ENCODE results near the gene AFF3. TPM values are rescaled to one million over a fixed set of nuclear protein-coding genes. Genes with fewer than 3 reads are reported as not detected.

AFF3 gene
- total RNA-seq, 1 experiment from 2014 or later = 0.61 TPM

DNA sequence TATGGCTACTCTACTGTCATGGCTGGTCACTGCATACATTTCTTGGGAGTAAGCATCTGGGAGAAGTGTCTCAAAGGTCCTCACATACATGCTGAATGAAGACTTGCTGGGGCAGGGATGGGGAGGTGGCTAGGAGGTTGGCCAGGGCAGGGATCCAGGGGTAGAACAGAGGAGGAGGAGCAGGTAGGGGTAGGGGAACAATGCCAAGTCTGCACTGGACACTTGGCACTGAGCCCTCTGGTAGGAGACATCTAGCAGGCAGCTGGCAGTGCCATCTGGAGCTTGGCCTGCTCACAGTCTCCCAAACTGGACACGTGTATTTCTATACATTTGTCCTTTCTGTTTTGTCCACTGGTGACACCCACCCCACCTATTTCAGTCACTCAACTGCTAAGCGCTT, 589.9 kb downstream of the AFF3 start:
- H2AFZ ChIP-seq (ENCODE audit: low read depth, low read length, poor library complexity, severe bottlenecking) = no peak overlapping the region
- ATAC-seq (no peak), DNase-seq (ENCODE audit: low read depth, low spot score) (no peak)
- CTCF ChIA-PET = no interaction called here
- no peak overlapping the region for H3K9ac ChIP-seq (ENCODE audit: low read length)
- no peaks in the 10 kb centered on the region for H3K36me3 ChIP-seq (ENCODE audit: control insufficient read depth in 1 of 2, insufficient read depth in 2 of 2, low read length in 2 of 2)
- H3K9me2 ChIP-seq (ENCODE audit: insufficient read depth) = no peaks in the 10 kb centered on the region
- intact Hi-C loops (cut with micrococcal nuclease) = loop anchor here (10.0 kb wide), 1 partner anchor 832 kb away; no protein-coding TSS in a partner anchor
- H3K27me3 ChIP-seq (ENCODE audit: insufficient read depth, low read length) = no peaks in the 10 kb centered on the region; the same call in 1 of the 2 replicates
- H3K9me3 ChIP-seq (ENCODE audit: control insufficient read depth in 1 of 2, insufficient read depth in 1 of 2, low read depth in 1 of 2, low read length in 2 of 2) = no peaks in the 10 kb centered on the region
- no peaks in the 10 kb centered on the region for H3K4me1 ChIP-seq (ENCODE audit: control insufficient read depth in 1 of 2, insufficient read depth in 2 of 2, low read length in 2 of 2)
- no peak overlapping the region for H3K4me3 ChIP-seq (replicated peaks in 1 of 2; ENCODE audit: low read depth in 1 of 2, low read length in 2 of 2)
- POLR2A ChIA-PET = no interaction called here
- RAD21 ChIA-PET (ENCODE audit: low non-redundant PET in 1 of 2, low total read pairs in 2 of 2, uncharacterized antibody in 2 of 2, unreplicated experiment in 2 of 2) = no interaction called here
- H3K27ac ChIP-seq (ENCODE audit: low read depth, low read length) = no peak overlapping the region
- H3K4me2 ChIP-seq (ENCODE audit: low read length) = no peak overlapping the region
- no peaks in the 10 kb centered on the region for H3K79me2 ChIP-seq (ENCODE audit: insufficient read depth, low read length)
- BruUV-seq (replicated peaks) = no TSS peak
- TF ChIP-seq POLR2A (IDR thresholded peaks at IDR 0.05; ENCODE audit: borderline replicate concordance, extremely low read depth, insufficient read depth, insufficient read length) (no peak), EGR1 (IDR thresholded peaks at IDR 0.05; ENCODE audit: low read depth) (no peak), CBX3 (IDR thresholded peaks at IDR 0.05; ENCODE audit: low read depth) (no peak), RAD21 (IDR thresholded peaks at IDR 0.05; ENCODE audit: low read depth) (no peak), ELF1 (IDR thresholded peaks at IDR 0.05; ENCODE audit: borderline replicate concordance, low read depth) (no peak), POLR2AphosphoS5 (IDR thresholded peaks at IDR 0.05; ENCODE audit: low read depth, low read length) (no peak)
- TF ChIP-seq, protein P1, sequence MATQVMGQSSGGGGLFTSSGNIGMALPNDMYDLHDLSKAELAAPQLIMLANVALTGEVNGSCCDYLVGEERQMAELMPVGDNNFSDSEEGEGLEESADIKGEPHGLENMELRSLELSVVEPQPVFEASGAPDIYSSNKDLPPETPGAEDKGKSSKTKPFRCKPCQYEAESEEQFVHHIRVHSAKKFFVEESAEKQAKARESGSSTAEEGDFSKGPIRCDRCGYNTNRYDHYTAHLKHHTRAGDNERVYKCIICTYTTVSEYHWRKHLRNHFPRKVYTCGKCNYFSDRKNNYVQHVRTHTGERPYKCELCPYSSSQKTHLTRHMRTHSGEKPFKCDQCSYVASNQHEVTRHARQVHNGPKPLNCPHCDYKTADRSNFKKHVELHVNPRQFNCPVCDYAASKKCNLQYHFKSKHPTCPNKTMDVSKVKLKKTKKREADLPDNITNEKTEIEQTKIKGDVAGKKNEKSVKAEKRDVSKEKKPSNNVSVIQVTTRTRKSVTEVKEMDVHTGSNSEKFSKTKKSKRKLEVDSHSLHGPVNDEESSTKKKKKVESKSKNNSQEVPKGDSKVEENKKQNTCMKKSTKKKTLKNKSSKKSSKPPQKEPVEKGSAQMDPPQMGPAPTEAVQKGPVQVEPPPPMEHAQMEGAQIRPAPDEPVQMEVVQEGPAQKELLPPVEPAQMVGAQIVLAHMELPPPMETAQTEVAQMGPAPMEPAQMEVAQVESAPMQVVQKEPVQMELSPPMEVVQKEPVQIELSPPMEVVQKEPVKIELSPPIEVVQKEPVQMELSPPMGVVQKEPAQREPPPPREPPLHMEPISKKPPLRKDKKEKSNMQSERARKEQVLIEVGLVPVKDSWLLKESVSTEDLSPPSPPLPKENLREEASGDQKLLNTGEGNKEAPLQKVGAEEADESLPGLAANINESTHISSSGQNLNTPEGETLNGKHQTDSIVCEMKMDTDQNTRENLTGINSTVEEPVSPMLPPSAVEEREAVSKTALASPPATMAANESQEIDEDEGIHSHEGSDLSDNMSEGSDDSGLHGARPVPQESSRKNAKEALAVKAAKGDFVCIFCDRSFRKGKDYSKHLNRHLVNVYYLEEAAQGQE (IDR thresholded peaks at IDR 0.05; ENCODE audit: low read depth) = no peak
- TF ChIP-seq, protein P2, sequence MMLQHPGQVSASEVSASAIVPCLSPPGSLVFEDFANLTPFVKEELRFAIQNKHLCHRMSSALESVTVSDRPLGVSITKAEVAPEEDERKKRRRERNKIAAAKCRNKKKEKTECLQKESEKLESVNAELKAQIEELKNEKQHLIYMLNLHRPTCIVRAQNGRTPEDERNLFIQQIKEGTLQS (IDR thresholded peaks at IDR 0.05) = no peak
- H4K20me1 ChIP-seq (ENCODE audit: insufficient read depth) = no peaks in the 10 kb centered on the region

All from HCT116 (cell line).